OCI-LY7 (cell line): ENCODE measurements around the gene CCDC117.

Experiments
- EZH2phosphoT487 ChIP-seq: fragments of 200-600 bp; sonication (generic); IDR thresholded peaks from 2 replicates; pipeline ENCODE4 v1.6.1; 2018; ENCODE audit warnings: low read depth, borderline replicate concordance, mild to moderate bottlenecking, mixed run types, antibody characterized with exemption, low read length, moderate library complexity, mixed read lengths
- TF ChIP-seq, protein P1 (sequence below): fragments of 200-600 bp; sonication (generic); conservative IDR thresholded peaks from 2 replicates; pipeline ENCODE4 v1.5.1; 2014; ENCODE audit warnings: mild to moderate bottlenecking, antibody characterized with exemption, low read length, moderate library complexity, mixed read lengths

DNA sequence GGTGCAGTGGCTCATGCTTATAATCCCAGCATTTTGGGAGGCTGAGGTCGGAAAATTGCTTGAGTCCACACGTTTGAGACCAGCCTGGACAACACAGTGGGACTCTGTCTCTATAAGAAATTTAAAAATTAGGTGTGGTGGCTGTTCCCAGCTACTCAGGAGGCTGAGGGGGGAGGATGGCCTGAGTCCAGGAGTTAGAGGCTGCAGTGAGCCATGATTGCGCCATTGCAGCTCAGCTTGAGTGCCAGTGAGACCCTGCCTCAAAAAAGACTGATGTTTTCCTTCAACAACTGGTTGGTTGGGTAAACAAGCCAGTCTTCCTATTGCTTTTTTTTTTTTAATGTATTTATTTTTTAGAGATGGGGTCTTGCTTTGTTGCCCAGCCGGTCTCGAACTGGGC is 18.6 kb downstream of the CCDC117 start:
- TF ChIP-seq, protein P1, sequence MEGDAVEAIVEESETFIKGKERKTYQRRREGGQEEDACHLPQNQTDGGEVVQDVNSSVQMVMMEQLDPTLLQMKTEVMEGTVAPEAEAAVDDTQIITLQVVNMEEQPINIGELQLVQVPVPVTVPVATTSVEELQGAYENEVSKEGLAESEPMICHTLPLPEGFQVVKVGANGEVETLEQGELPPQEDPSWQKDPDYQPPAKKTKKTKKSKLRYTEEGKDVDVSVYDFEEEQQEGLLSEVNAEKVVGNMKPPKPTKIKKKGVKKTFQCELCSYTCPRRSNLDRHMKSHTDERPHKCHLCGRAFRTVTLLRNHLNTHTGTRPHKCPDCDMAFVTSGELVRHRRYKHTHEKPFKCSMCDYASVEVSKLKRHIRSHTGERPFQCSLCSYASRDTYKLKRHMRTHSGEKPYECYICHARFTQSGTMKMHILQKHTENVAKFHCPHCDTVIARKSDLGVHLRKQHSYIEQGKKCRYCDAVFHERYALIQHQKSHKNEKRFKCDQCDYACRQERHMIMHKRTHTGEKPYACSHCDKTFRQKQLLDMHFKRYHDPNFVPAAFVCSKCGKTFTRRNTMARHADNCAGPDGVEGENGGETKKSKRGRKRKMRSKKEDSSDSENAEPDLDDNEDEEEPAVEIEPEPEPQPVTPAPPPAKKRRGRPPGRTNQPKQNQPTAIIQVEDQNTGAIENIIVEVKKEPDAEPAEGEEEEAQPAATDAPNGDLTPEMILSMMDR, result no peak
- no peak for TF ChIP-seq EZH2phosphoT487
